ENCODE data around the gene HIVEP3. TPM values are rescaled to one million over a fixed set of nuclear protein-coding genes. Genes with fewer than 3 reads are reported as not detected.

Gene HIVEP3
- total and polyA plus RNA-seq, 7 donors: 0.70 to 3.4 (median 2.1) TPM

- Histone ChIP-seq H3K9me3 (no peaks in the 10 kb centered on the region), H3K27me3 (ENCODE audit: insufficient read depth in 3 of 3, low read length in 2 of 3) (no peaks in the 10 kb centered on the region), H3K4me3 (no peak overlapping the region), H3K4me1 (peaks cover 6% of the 10 kb centered on the region), H3K36me3 (ENCODE audit: insufficient read depth in 1 of 2, low read depth in 1 of 2) (no peaks in the 10 kb centered on the region), H3K27ac (no peak overlapping the region)
- ATAC-seq (peak in 1 of 4 donors; percentile 50), DNase-seq (peak in 1 of 2 donors; percentile 29)
- no peak for TF ChIP-seq CTCF (IDR thresholded peaks at IDR 0.05)
- intact Hi-C loops (cut with DNase I): no loop called here
- 33 to 55% (median 52%) methylated on average over 3 of the region's 3 CpGs for WGBS, 3 donors
These were observed 16.6 kb downstream of the HIVEP3 start for GRCh38 chr1:41902159-41902577.

GRCh38 chr1:41901551-41901950, 17.2 kb downstream of the HIVEP3 start:
- no peak overlapping the region for H3K4me3 ChIP-seq
- peaks cover 11% of the 10 kb centered on the region for H3K4me1 ChIP-seq
- WGBS, 3 donors: 94 to 96% (median 94%) methylated on average over 3 of the region's 3 CpGs
- no peak for TF ChIP-seq CTCF (IDR thresholded peaks at IDR 0.05)
- H3K27ac ChIP-seq: no peak overlapping the region
- ATAC-seq (no peak), DNase-seq (no peak)
- H3K27me3 ChIP-seq (ENCODE audit: insufficient read depth in 3 of 3, low read length in 2 of 3): no peaks in the 10 kb centered on the region
- no peaks in the 10 kb centered on the region for H3K9me3 ChIP-seq
- no peaks in the 10 kb centered on the region for H3K36me3 ChIP-seq (ENCODE audit: insufficient read depth in 1 of 2, low read depth in 1 of 2)
- intact Hi-C loops (cut with DNase I): no loop called here

GRCh38 chr1:41900603-41901444, 17.9 kb downstream of the HIVEP3 start:
- no peaks in the 10 kb centered on the region for H3K9me3 ChIP-seq
- H3K4me1 ChIP-seq: peaks cover 12% of the 10 kb centered on the region
- 86 to 91% (median 90%) methylated on average over 9 of the region's 9 CpGs for WGBS, 3 donors
- H3K27ac ChIP-seq: no peak overlapping the region
- H3K4me3 ChIP-seq: no peak overlapping the region
- DNase-seq: no peak
- intact Hi-C loops (cut with DNase I): no loop called here
- H3K36me3 ChIP-seq (ENCODE audit: insufficient read depth in 1 of 2, low read depth in 1 of 2): no peaks in the 10 kb centered on the region
- ATAC-seq: no peak
- H3K27me3 ChIP-seq (ENCODE audit: insufficient read depth in 3 of 3, low read length in 2 of 3): no peaks in the 10 kb centered on the region
- TF ChIP-seq CTCF (IDR thresholded peaks at IDR 0.05): no peak

- Histone ChIP-seq H3K27ac (no peak overlapping the region), H3K36me3 (ENCODE audit: insufficient read depth in 1 of 2, low read depth in 1 of 2) (no peaks in the 10 kb centered on the region), H3K4me3 (no peak overlapping the region), H3K9me3 (no peaks in the 10 kb centered on the region), H3K4me1 (peaks cover 15% of the 10 kb centered on the region), H3K27me3 (ENCODE audit: insufficient read depth in 3 of 3, low read length in 2 of 3) (no peaks in the 10 kb centered on the region)
- no peak for TF ChIP-seq CTCF (IDR thresholded peaks at IDR 0.05)
- DNase-seq: no peak
- peak in 1 of 4 donors; percentile 34 for ATAC-seq
- 65 to 70% (median 69%) methylated on average over 6 of the region's 6 CpGs for WGBS, 3 donors
- intact Hi-C loops (cut with DNase I): no loop called here
These were observed 20.5 kb downstream of the HIVEP3 start for GRCh38 chr1:41898191-41898713.
